Left colon (tissue), 2 donors: Measurements from ENCODE around the gene SYTL5. TPM values are rescaled to one million over a fixed set of nuclear protein-coding genes. Genes with fewer than 3 reads are reported as not detected.

ENCODE experiments used
- ATAC-seq: fragments of 200-7000 bp; cut with Tn5 transposase; one replicate; pipeline ENCODE4 v1.9.1; 2020; ENCODE audit warnings: mild to moderate bottlenecking, moderate library complexity
- DNase-seq, 2 donors: peaks; one replicate each; pipeline ENCODE4 v3.0.0-alpha.2; 2020
- intact Hi-C, 2 donors: fragments of 100-400 bp; cut with DNase I in 1 of 2; cut with micrococcal nuclease in 1 of 2; formaldehyde crosslinking; loops; one replicate each; pipeline versions ENCODE4 v1.11.2 to v1.14.0; 2022; cut with DNase I, micrococcal nuclease
- total RNA-seq, 2 donors: library from RNA; stranded (reverse); fragmentation: NEBNext Ultra II Directional; extraction: Animal tissue kit (Norgen Biotek cat#: 25700); gene quantifications; one replicate each; pipeline ENCODE4 v1.2.1, GENCODE V29; 2021
- donor health status: DM: no; HTN: no; CAD: no.
- donor health status: DM: yes; HTN: yes; CAD: no.

SYTL5 gene
- total RNA-seq, 2 donors from 2014 or later = 10.0 to 15.6 TPM

DNA sequence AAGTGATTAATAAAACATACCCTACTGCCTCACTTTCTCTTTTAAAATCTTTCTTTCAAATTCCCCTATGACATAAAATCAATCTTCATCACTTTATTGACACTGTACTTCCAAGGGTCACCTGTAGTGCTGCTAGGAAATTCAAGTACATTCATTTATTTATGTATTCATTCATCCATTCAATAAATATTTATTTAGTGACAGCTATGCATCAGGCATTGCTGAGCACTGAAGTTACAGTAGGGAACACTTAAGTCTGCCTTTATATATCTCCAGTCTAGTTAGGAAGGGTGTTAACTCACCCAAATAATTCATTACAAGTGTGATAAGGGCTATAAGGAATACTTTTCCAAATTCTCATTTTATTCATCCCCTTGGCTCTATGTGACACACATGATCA lies 2.3 kb downstream of the SYTL5 start:
- intact Hi-C loops = no loop called here
- DNase-seq (no peak), ATAC-seq (no peak)

DNA sequence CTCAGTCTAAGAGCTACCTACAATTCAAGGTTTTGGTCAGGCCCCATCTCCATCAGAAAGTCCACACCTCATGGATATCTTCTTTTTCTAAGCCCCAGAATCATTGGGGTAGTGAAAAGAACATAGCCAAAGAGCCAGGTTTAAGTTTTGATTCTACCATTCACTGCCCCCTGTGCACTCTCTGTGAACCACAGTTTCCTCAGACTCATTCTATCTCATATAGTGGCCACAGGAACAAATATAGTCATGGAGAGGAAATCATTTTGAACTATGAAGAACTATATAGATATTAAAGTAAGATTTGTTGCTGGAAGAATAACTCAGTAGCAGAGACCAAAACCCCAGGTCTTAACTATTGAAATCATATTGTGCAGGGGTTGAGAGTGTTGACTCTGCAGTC lies 3.3 kb downstream of the SYTL5 start:
- intact Hi-C loops = no loop called here
- no peak for DNase-seq
- no peak for ATAC-seq

DNA sequence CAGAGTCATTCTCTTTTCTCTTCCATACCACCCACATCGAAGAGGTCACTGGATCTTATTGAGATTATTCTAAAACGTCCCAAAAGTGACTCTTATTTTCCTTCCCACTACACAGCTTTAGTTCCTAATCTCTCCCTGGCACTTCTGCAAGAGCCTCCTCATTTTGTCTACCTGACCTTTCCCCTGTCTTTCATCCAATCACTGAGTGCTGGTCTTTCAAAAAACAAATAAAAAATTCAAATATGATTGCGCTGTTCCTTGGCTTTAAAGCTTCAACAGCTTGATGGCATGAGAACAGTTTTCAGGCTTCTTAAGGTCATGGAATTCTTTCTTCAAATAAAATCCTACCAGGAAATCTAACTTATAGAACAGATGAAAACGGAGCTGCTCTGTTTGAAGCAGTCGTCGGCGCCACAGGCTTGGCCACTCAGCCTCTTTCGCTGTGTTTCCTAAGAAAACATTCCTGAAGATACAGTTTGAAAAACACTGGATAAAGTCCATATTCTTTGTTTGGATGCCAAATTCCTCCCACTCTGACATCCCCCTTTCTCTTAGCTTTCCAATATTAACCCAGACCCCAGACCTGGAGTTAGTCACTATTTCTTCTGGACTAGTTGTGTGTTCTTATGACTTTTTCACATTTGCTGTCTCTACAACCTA lies 12.5 kb downstream of the SYTL5 start:
- intact Hi-C loops = no loop called here
- ATAC-seq (peak; percentile 39), DNase-seq (peak in 1 of 2 donors; percentile 11)

GRCh38 chrX:38028300-38028699 lies 21.9 kb downstream of the SYTL5 start:
- DNase-seq (no peak), ATAC-seq (no peak)
- intact Hi-C loops = no loop called here

- no peak for DNase-seq
- ATAC-seq = no peak
- intact Hi-C loops = no loop called here
Observed at GRCh38 chrX:38036466-38036865, 30.1 kb downstream of the SYTL5 start.

DNA sequence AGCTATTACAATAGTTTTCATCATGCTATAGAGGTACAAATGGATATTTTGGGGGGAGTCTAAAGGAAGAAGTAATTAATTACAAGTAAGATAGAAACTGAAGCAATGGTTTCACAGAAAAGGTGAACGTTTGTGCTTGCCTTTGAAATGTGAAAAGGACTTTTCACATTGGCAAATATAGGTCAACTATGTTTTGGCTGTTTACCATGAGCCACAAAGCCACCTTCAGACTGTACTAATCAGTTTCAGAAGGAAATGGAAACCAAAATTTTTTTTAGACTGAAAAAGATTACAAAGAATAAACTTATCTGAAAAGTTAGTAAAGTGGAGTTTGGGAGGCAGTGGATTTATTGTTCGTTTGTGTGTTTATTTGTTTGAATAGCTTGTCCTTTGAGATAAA lies 32.1 kb downstream of the SYTL5 start:
- ATAC-seq (no peak), DNase-seq (no peak)
- intact Hi-C loops = no loop called here

GRCh38 chrX:38041237-38041636 lies 34.9 kb downstream of the SYTL5 start:
- intact Hi-C loops = no loop called here
- no peak for ATAC-seq
- DNase-seq = no peak

DNA sequence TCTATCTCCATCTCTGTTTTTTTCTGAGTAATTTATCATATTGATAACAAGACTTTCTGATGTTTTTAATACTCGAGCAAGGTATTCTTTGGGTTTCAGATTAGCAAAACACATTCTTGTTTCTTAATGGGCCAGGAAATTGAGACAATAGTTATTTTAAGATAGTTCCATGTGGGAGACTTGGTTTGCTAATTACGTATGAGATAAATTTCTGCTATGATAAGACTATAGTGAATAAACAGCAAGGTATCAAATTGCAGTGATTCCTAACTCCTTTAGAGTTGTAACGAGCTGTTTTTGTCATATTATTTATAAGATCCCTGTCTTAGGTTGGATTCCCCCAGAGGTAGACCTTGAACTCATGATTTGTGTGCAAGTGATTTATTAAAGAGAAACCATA lies 38.3 kb downstream of the SYTL5 start:
- intact Hi-C loops = no loop called here
- no peak for DNase-seq
- no peak for ATAC-seq

DNA sequence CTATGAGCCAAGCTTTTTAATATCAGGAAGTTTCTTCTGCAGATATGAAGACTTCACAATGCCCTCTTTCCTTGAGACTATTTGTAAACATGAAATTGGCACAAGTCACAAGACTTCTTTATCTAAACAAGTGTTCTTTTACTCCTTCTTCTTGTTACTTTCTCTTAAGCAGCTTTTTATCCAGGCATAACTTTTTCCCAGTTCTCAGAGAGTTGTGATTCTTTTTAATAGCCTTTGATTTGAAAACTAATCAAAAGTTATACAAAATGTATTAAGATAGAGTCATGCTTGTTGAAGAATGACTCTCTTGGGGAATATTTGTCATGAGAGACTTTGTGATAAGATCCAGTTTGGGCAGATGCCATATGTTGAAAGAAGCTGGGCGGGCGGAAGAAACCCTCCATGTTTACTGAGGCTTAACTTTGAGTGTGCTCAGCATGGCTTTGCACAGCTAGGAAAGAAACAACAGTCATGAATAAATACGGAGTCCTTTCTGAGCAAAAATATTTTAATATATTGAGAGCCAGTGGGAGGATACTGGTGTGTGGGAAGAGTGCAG lies 39.3 kb downstream of the SYTL5 start:
- intact Hi-C loops = no loop called here
- DNase-seq (no peak), ATAC-seq (no peak)

- no peak for DNase-seq
- no peak for ATAC-seq
- intact Hi-C loops = no loop called here
Observed at GRCh38 chrX:38048886-38049285, 42.5 kb downstream of the SYTL5 start.

DNA sequence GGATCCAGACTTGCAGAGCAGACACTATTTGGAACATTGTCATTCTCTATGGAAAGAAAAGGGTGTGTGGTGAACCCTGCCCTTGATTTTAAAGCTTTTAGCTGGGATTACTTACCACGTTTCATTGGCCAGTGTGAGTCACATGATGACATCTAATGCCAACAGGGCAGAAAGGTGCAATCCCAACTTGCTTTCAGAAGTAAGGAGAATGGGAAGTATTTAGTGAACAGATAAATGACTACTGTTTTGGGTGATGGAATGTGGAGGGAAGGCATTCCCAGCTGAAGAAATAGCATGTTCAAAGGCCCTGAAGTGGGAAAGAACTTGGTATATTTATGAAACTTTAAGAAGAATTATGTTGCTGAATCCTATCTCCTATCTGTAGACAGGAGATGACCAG lies 44.5 kb downstream of the SYTL5 start:
- no peak for DNase-seq
- intact Hi-C loops = no loop called here
- ATAC-seq = peak; percentile 35

DNA sequence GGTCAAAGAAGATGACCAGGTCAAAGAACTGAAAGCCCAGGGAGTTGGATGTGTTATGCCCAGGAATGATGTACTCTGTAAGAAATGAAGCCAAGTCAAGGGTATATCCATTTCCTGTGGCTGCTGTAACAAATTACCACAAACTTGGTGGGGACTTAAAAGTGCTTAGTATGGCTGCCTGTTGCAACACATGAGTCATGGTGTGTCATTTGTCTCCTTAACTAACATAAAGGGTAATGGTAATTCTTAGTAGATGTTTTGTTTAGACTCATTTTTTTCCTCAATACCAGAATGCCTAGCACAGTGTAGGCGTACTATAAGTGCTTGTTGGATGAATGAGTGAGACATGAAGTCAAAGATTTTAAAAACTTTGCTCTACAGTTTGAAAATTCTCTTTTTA lies 45.7 kb downstream of the SYTL5 start:
- intact Hi-C loops = no loop called here
- DNase-seq = no peak
- no peak for ATAC-seq

- no peak for ATAC-seq
- DNase-seq = no peak
- intact Hi-C loops = no loop called here
Observed at GRCh38 chrX:38055170-38055847, 49.0 kb downstream of the SYTL5 start.

- intact Hi-C loops = no loop called here
- ATAC-seq (no peak), DNase-seq (no peak)
Observed at GRCh38 chrX:38060331-38060878, 54.1 kb downstream of the SYTL5 start.

DNA sequence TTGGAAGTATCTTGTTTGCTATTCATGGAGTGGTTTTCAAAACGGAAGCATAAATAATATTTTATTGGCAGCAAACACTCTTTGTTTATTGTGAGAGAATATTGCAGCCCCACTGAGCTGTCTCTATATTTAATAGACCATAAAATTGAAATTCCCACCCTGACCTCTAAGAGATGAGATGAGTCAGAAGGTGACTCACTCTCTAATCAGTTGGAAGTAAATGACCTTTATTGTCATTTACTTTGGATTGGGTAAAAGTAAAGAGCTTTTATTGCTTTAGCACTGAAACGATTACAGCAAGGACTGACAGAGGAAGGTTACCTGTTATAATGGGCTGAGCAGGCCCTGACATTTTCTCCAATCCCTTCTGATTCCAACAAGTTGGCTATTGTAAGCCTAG lies 55.0 kb downstream of the SYTL5 start:
- no peak for DNase-seq
- intact Hi-C loops = no loop called here
- peak; percentile 99 for ATAC-seq

GRCh38 chrX:38066934-38067333 lies 60.6 kb downstream of the SYTL5 start:
- DNase-seq = no peak
- no peak for ATAC-seq
- intact Hi-C loops = no loop called here

DNA sequence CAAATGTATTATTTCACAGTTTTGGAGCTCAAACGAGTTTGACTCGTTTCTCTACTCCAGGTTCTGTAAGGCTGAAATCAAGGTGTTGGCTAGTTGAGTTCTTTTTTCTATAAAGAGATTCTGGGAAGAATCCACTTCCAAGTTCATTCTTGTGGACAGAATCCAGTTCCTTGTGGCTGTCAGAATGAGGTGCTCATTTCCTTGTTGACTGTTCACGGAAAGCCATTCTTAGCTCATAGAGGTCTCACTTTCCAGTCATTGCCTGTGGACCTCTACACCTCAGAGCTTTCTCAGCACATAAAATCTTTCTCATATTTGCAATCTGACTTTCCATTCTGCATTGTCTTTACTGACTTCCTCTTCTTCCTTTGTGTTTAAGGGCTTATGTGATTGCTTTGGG lies 62.9 kb downstream of the SYTL5 start:
- ATAC-seq (peak; percentile 34), DNase-seq (no peak)
- intact Hi-C loops = no loop called here

GRCh38 chrX:38069991-38070390 lies 63.6 kb downstream of the SYTL5 start:
- intact Hi-C loops = no loop called here

GRCh38 chrX:38079463-38079862 lies 73.1 kb downstream of the SYTL5 start:
- intact Hi-C loops = no loop called here
- ATAC-seq = no peak
- no peak for DNase-seq

More at GRCh38 chrX:38069991-38070390, 63.6 kb downstream of the SYTL5 start:
- ATAC-seq = no peak
- no peak for DNase-seq

DNA sequence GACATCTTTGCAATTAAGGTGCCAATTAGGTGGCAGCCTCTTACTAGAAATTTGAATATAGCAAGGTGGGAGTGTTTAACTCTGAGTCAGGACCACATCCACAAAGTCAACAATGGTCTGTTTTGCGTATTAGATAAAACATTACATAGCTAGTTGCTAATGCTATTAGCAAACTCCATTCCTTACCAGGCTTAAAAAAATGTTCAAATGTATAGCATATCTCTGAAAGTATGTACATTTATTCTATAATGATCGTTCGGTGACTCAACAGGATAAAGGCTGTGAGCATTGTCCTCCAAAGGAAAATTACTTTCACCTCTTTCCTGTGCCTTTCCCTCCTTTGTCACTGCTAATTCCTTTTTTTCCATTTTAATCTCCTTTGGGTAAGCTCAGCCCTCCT lies 74.5 kb downstream of the SYTL5 start:
- DNase-seq (no peak), ATAC-seq (no peak)
- intact Hi-C loops = no loop called here
